HL-60/S4 (cell line): ENCODE data around the gene AMMECR1.

ENCODE experiments used
- in situ Hi-C: fragments of 300-500 bp; cut with MboI; formaldehyde crosslinking; loops from 2 replicates; pipeline ENCODE4 v1.14.3; 2022; ENCODE audit warnings: low sequenced_read_pairs

The AMMECR1 gene

GRCh38 chrX:110311437-110312230 lies 6.3 kb downstream of the AMMECR1 start:
- in situ Hi-C loops: no loop called here

GRCh38 chrX:110310896-110311295 lies 7.0 kb downstream of the AMMECR1 start:
- in situ Hi-C loops: no loop called here

GRCh38 chrX:110310000-110310790 lies 7.7 kb downstream of the AMMECR1 start:
- in situ Hi-C loops: no loop called here

- in situ Hi-C loops: no loop called here
Measured at GRCh38 chrX:110308220-110308619, 9.7 kb downstream of the AMMECR1 start.

GRCh38 chrX:110304884-110305283 lies 13.0 kb downstream of the AMMECR1 start:
- in situ Hi-C loops: no loop called here

GRCh38 chrX:110304371-110304770 lies 13.5 kb downstream of the AMMECR1 start:
- in situ Hi-C loops: no loop called here

- in situ Hi-C loops: no loop called here
Measured at GRCh38 chrX:110302975-110303374, 14.9 kb downstream of the AMMECR1 start.

- in situ Hi-C loops: no loop called here
Measured at GRCh38 chrX:110301194-110301593, 16.7 kb downstream of the AMMECR1 start.

GRCh38 chrX:110294087-110294486 lies 23.8 kb downstream of the AMMECR1 start:
- in situ Hi-C loops: no loop called here

- in situ Hi-C loops: no loop called here
Measured at GRCh38 chrX:110293658-110294057, 24.2 kb downstream of the AMMECR1 start.

GRCh38 chrX:110287605-110288004 lies 30.3 kb downstream of the AMMECR1 start:
- in situ Hi-C loops: no loop called here

GRCh38 chrX:110286106-110286505 lies 31.8 kb downstream of the AMMECR1 start:
- in situ Hi-C loops: no loop called here

GRCh38 chrX:110284159-110284558 lies 33.7 kb downstream of the AMMECR1 start:
- in situ Hi-C loops: no loop called here

- in situ Hi-C loops: no loop called here
Measured at GRCh38 chrX:110282922-110283321, 35.0 kb downstream of the AMMECR1 start.

- in situ Hi-C loops: no loop called here
Measured at GRCh38 chrX:110281377-110281776, 36.5 kb downstream of the AMMECR1 start.

GRCh38 chrX:110280954-110281353 lies 36.9 kb downstream of the AMMECR1 start:
- in situ Hi-C loops: no loop called here

GRCh38 chrX:110277609-110278008 lies 40.3 kb downstream of the AMMECR1 start:
- in situ Hi-C loops: no loop called here

GRCh38 chrX:110276778-110277177 lies 41.1 kb downstream of the AMMECR1 start:
- in situ Hi-C loops: no loop called here

GRCh38 chrX:110268886-110269285 lies 49.0 kb downstream of the AMMECR1 start:
- in situ Hi-C loops: no loop called here

GRCh38 chrX:110268395-110268794 lies 49.5 kb downstream of the AMMECR1 start:
- in situ Hi-C loops: no loop called here

- in situ Hi-C loops: no loop called here
Measured at GRCh38 chrX:110267874-110268273, 50.0 kb downstream of the AMMECR1 start.

- in situ Hi-C loops: no loop called here
Measured at GRCh38 chrX:110265661-110266060, 52.2 kb downstream of the AMMECR1 start.
